ENCODE data around the gene PGM5.

The PGM5 gene

GRCh38 chr9:68446836-68447235 lies 90.4 kb downstream of the PGM5 start:
- DNase-seq: no peak

GRCh38 chr9:68447611-68448010 lies 91.2 kb downstream of the PGM5 start:
- no peak for DNase-seq

GRCh38 chr9:68454579-68455334 lies 98.3 kb downstream of the PGM5 start:
- no peak for DNase-seq

- no peak for DNase-seq
These were observed 99.0 kb downstream of the PGM5 start for GRCh38 chr9:68455451-68455850.

- no peak for DNase-seq
These were observed 101.4 kb downstream of the PGM5 start for GRCh38 chr9:68457803-68458202.

- DNase-seq: no peak
These were observed 102.5 kb downstream of the PGM5 start for GRCh38 chr9:68458918-68459317.

- no peak for DNase-seq
These were observed 105.8 kb downstream of the PGM5 start for GRCh38 chr9:68462105-68462775.

GRCh38 chr9:68470067-68470466 lies 113.7 kb downstream of the PGM5 start:
- no peak for DNase-seq

GRCh38 chr9:68470634-68471033 lies 114.2 kb downstream of the PGM5 start:
- DNase-seq: no peak

- DNase-seq: no peak
These were observed 115.7 kb downstream of the PGM5 start for GRCh38 chr9:68472119-68472518.

- no peak for DNase-seq
These were observed 117.4 kb downstream of the PGM5 start for GRCh38 chr9:68473790-68474189.

- DNase-seq: no peak
These were observed 120.0 kb downstream of the PGM5 start for GRCh38 chr9:68476422-68476821.

- DNase-seq: no peak
These were observed 120.4 kb downstream of the PGM5 start for GRCh38 chr9:68476847-68477246.

GRCh38 chr9:68480807-68481206 lies 124.4 kb downstream of the PGM5 start:
- DNase-seq: no peak

GRCh38 chr9:68482548-68482947 lies 126.1 kb downstream of the PGM5 start:
- no peak for DNase-seq

- DNase-seq: no peak
These were observed 131.7 kb downstream of the PGM5 start for GRCh38 chr9:68488126-68488525.

- DNase-seq: no peak
These were observed 133.2 kb downstream of the PGM5 start for GRCh38 chr9:68489646-68490045.

- DNase-seq: no peak
These were observed 136.4 kb downstream of the PGM5 start for GRCh38 chr9:68492806-68493205.

- DNase-seq: no peak
These were observed 137.1 kb downstream of the PGM5 start for GRCh38 chr9:68493541-68493940.

GRCh38 chr9:68493958-68494577 lies 137.7 kb downstream of the PGM5 start:
- no peak for DNase-seq

- no peak for DNase-seq
These were observed 138.8 kb downstream of the PGM5 start for GRCh38 chr9:68495247-68495646.

- DNase-seq: no peak
These were observed 139.9 kb downstream of the PGM5 start for GRCh38 chr9:68496356-68496755.

- no peak for DNase-seq
These were observed 141.2 kb downstream of the PGM5 start for GRCh38 chr9:68497629-68498028.

- no peak for DNase-seq
These were observed 142.4 kb downstream of the PGM5 start for GRCh38 chr9:68498816-68499215.

All from CD4-positive, alpha-beta T cell treated with Interferon alpha-2 for 1 hour (primary cell).